HEK293 (cell line): ENCODE results near the gene NCAPG2.

Experiments
- KLF9 ChIP-seq: fragments of 450-650 bp; formaldehyde crosslinking; IDR thresholded peaks from 2 replicates; pipeline ENCODE4 v1.5.1; 2016; ENCODE audit warnings: missing biosample characterization, missing genetic modification characterization, low read depth
- MYNN ChIP-seq: fragments of 450-650 bp; formaldehyde crosslinking; IDR thresholded peaks from 2 replicates; pipeline ENCODE4 v1.5.1; 2016; ENCODE audit warnings: missing biosample characterization, missing genetic modification characterization, borderline replicate concordance
- ZBTB1 ChIP-seq: fragments of 450-650 bp; formaldehyde crosslinking; IDR thresholded peaks from 2 replicates; pipeline ENCODE4 v1.5.1; 2016; ENCODE audit warnings: missing biosample characterization, missing genetic modification characterization

DNA sequence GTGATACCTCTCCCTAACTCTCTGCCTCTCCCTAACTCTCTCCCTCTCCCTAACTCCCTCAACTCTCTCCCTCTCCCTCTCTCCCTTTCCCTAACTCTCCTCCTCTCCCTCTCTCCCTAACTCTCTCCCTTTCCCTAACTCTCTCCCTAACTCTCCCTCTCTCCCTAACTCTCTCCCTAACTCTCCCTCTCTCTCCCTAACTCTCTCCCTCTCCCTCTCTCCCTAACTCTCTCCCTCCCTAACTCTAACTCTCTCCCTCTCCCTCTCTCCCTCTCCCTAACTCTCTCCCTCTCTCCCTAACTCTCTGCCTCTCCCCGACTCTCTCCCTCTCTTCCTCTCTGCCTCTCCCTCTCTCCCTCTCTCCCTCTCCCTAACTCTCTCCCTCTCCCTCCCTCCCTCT is 115.0 kb downstream of the NCAPG2 start:
- TF ChIP-seq MYNN (no peak), ZBTB1 (tag by site-specific recombination) (no peak), KLF9 (tag by site-specific recombination) (no peak)
